EL (cell line): ENCODE data around the gene FMNL2.
"Not testable (repeated sequence)": the region's sequence is repeated elsewhere in the genome, so short reads cannot be mapped to it uniquely, and the experiment has no call there.

Experiments
- DNase-seq: peaks from one replicate; pipeline ENCODE4 v3.0.0-alpha.2; 2016

The FMNL2 gene

GRCh38 chr2:152473151-152473857 is 138.3 kb downstream of the FMNL2 start:
- DNase-seq = no peak

- not testable (repeated sequence) for DNase-seq
Measured at GRCh38 chr2:152474523-152474922, 139.5 kb downstream of the FMNL2 start.

- DNase-seq = peak; percentile 27
Measured at GRCh38 chr2:152475982-152476381, 141.0 kb downstream of the FMNL2 start.

- no peak for DNase-seq
Measured at GRCh38 chr2:152477347-152478092, 142.5 kb downstream of the FMNL2 start.

- no peak for DNase-seq
Measured at GRCh38 chr2:152479282-152479681, 144.3 kb downstream of the FMNL2 start.

GRCh38 chr2:152480821-152481399 is 145.9 kb downstream of the FMNL2 start:
- no peak for DNase-seq

- no peak for DNase-seq
Measured at GRCh38 chr2:152481881-152482583, 147.1 kb downstream of the FMNL2 start.

- no peak for DNase-seq
Measured at GRCh38 chr2:152483276-152484063, 148.5 kb downstream of the FMNL2 start.

GRCh38 chr2:152485954-152486736 is 151.2 kb downstream of the FMNL2 start:
- no peak for DNase-seq

- no peak for DNase-seq
Measured at GRCh38 chr2:152486737-152487400, 151.9 kb downstream of the FMNL2 start.

GRCh38 chr2:152488075-152488474 is 153.1 kb downstream of the FMNL2 start:
- DNase-seq = no peak

GRCh38 chr2:152489364-152489763 is 154.4 kb downstream of the FMNL2 start:
- no peak for DNase-seq

- DNase-seq = no peak
Measured at GRCh38 chr2:152490686-152491455, 155.9 kb downstream of the FMNL2 start.

GRCh38 chr2:152492131-152492530 is 157.2 kb downstream of the FMNL2 start:
- DNase-seq = no peak

- DNase-seq = no peak
Measured at GRCh38 chr2:152492911-152493310, 157.9 kb downstream of the FMNL2 start.

GRCh38 chr2:152493417-152493816 is 158.4 kb downstream of the FMNL2 start:
- DNase-seq = no peak

- no peak for DNase-seq
Measured at GRCh38 chr2:152493945-152494528, 159.1 kb downstream of the FMNL2 start.

- DNase-seq = no peak
Measured at GRCh38 chr2:152496371-152496770, 161.4 kb downstream of the FMNL2 start.

- no peak for DNase-seq
Measured at GRCh38 chr2:152497481-152498052, 162.6 kb downstream of the FMNL2 start.
